GM21576 (cell line): Measurements from ENCODE around the gene NLGN4X.
"Not testable (repeated sequence)": the region's sequence is repeated elsewhere in the genome, so short reads cannot be mapped to it uniquely, and the experiment has no call there.

ENCODE experiments used
- ATAC-seq: cut with Tn5 transposase; IDR thresholded peaks from one replicate; pipeline ENCODE4 v1.9.1; 2021; ENCODE audit warnings: mild to moderate bottlenecking, moderate library complexity; ENCODE audit not compliant: unreplicated experiment

The NLGN4X gene

DNA sequence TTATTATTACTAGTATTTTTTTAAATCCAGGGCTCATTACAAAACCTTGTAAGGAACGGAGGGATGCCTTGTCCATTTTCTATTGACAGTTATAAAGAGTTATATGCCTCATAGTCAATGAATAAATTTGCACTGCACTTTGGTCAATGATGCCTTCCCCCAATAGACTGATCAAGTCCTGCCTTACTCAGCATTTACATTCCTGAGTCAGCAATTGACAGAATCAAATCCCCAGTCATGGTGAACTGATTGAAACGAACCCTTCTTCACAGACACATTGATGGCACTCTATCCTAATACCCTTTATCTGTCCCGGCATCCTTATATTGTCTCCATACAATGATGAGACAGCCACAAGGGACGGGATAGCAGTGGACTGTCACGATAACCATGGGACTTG is 213.2 kb downstream of the NLGN4X start:
- ATAC-seq = no peak

DNA sequence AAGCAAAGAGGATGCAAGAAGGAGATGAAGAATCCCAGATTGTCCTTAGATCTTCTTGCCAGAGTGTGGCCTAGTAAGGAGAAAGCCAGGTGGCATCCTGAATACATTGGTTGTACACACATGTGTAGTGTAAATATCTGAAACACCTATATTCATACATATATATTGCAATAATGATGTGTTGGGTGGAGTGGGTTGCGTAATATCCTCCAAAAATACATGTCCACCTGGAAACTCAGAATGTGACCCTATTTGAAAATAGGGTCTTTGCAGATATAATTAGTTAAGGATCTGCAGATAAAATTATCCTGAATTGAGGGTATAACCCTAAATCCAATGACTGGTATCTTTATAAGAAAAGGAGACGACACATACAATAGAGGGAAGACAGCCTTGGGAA is 216.3 kb downstream of the NLGN4X start:
- no peak for ATAC-seq

DNA sequence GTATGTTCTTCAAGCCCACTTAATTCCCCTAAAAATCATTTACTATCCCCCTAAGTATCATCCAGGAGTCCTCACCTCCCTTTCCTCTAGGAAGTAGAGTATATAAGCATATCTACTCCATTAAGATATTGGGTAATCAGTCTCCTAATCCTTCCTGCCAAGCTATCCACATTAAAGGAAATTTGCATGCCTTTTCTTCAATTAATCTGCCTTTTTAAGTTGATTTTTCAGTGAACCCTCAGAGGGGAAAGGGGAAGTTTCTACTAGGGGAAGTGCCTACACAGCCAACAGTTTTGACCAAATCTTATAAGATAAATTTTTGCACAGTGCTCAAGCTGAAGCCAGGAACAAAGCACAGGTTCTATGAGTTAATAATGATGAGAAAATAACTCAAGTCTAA is 222.8 kb downstream of the NLGN4X start:
- no peak for ATAC-seq

DNA sequence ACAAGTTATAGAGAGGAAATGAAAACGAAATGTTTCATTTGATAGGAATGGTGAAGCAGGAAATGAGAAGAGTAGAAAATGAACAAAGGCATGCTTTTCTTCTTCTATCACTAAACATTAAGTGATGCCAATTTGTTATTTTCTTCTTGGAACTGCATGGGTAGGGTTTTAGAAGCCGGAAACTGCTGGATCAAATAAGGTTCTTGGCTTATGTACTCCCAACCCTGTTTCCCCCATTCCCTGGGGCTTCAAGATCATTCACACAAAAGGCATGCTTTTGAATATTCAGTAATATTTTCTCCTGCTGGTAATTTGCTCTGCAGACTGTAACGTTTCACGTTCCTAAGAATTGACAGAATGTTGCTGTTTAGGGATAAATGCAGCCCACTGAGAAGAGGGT is 224.1 kb downstream of the NLGN4X start:
- ATAC-seq = no peak

DNA sequence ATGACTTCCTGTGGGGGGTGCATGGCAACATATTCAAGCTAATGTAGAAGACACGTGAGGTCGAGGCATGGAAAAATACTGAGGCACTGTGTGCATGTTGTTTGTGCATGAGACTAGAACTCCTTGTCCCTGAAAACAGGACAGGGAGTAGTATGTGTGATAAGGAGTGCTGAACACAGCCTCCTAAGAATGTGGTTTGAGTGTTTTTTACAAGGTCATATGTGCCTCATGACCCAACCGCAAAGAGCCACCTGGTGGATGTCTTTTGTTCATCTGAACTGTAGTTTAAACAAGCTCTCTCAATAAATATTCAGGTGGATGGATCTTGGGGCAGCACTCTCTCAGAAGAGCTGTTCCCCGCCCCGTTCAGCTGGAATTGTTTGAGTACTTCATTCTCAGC is 226.6 kb downstream of the NLGN4X start:
- ATAC-seq = no peak

DNA sequence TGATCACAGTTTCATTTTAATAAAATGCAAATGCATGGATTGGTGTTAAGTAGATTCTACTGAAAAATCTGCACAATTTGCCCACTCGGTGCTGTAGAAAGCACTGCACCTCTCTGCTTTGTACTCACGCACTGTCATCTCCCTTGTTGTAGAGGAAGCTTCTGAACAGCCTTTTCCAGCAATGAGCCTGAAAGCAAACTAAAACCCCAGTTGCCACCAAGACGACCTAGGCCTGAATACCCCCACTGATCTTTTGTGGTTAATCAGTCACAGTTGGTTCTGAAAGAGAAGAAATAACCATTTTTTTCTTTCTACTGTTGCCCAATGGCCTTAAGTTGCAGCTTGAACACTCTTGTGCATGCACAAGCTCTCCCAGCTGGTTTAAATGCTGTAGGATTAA is 229.8 kb downstream of the NLGN4X start:
- ATAC-seq = no peak

DNA sequence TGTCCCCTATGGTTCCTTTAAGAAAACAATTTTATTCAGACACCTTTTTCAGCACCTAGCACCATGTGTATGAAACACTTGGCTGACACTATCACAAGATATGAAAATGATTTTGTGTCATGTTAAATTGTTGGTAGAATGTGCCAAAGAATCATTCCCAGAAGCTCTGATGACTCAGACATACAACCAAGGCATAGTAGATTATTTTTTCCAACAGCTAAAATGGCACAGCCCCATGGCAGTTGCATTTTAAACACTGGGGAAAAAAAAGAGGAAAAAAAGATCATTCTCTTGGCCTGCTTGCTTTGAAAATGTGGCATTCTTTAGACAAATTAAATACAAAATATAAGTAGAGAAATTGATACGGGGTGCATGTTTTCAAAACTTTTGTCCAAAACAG is 230.2 kb downstream of the NLGN4X start:
- ATAC-seq = no peak

DNA sequence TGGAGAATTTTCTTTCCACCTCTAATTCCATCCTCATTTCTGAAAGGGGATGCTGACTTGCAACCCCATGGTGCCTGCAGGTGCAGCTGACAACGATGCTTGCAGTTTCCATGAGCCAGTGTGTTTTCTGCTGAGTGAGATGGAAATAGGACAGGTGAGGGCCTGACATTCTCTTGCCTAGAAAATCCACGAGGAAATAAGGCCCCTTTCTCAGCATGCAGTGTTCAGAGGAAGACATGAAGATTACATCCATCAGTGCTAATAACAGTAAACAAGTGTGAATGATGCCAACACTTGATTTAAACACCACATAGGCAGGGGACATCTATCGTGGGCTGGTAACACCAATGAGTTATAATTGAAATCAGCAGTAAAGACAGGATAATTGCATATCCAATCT is 237.3 kb downstream of the NLGN4X start:
- no peak for ATAC-seq

DNA sequence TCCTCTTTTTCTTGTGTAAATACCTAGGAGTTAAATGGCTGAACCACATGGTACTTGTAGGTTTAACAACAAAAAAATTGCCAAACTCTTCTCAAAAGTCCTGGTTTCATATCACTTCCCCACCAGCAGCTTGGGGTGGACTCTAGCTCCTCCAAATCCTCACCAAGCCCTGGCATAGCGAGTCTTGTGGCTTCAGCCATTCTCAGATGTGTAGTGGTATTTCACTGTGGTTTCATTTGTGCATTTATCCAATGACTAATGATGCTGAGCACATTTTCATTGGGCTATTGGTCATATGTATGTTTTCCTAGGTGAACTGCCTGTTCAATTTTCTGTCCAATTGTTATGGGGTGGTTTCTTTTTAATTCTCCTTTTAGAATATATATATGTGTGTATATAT is 249.3 kb downstream of the NLGN4X start:
- ATAC-seq = no peak

DNA sequence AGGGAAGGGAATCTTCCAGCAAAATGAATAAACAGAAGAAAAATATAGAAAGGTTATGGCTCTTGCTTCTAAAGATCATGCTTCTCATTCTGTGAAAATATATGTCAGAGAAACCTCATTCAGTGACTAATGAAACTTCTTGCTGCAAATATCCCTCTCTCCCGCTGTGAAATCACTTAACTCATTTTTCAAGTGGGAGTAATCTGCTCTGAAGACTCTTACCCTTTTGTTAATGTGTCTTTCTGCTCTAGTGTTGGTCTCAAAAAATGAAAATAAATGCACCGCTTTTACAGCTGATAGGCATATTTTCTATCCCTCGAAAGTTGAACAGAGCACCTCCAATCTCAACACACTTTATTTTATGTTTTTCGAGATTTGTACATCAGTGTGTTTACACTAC is 252.3 kb downstream of the NLGN4X start:
- no peak for ATAC-seq

DNA sequence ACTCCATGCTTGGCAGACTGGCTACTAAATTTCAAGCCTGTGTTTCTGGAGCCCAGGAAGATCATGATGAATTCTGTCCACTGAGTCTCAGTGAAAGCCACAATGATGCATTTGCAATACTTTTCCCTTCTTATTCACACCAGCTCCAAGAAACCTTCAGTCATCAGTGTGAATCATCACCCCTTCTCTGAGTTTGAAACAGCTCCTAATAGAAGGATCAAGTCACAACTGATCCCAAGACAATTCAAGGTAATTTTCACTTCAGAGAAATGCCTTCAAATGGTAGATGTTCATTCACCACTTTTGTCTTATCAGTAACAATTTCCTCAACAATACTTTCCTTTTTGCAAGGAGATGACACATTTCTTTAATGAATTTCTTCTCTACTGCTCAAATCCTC is 257.4 kb downstream of the NLGN4X start:
- ATAC-seq = no peak

DNA sequence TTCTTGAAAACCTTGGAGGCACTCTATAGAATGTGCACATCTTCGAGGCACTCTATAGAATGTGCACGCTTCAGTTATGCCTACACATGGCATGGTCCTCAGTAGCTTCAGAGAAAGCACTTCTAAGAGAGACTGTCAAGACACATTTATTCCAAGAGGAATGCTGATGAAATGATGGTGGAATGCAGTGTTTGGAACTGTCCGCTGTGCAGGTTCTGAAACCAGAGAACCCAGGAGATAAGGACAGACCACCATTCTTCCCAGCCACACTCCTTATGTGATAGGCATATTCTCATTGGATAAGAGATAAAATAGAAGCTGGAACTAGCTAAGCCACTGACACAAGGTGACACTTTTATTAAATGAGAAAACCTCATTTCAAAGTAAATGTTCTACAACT is 263.3 kb downstream of the NLGN4X start:
- no peak for ATAC-seq

DNA sequence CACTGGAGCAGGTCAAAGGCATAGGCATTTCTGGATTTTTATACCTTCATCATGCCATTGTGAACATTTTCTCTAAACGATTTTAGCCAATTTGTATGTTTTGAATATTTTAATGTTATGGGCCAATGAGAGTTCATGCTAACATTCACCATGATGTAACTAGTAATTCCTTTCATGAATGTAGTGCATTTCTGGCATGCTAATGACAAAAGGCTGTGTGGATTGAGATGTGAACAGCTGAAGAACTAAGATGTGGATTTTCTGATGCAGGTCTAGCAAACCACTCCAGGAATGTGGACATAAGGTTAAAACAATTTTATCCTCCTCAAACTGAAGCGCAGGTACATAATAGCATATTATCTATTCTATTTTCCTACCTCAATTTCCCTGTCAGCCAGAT is 269.4 kb downstream of the NLGN4X start:
- ATAC-seq = no peak

DNA sequence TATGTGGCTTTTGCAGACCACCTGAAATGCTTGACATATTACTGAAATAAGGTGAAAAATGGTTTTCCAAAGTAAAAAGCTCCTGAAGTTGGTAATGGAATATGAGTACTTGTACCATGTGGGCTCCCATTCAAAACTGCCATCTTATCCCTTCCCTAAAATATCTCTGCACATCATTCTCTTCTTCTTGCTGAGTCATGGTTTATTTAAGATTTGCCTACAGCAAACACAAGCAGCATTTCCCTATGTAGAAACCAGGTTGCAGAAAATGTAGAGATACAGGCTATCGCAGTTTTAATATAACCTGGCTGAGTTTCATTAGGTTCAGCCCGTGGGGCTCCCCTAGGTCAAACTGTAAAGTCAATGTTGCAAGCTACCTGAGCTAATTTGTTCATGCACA is 270.1 kb downstream of the NLGN4X start:
- ATAC-seq = no peak

DNA sequence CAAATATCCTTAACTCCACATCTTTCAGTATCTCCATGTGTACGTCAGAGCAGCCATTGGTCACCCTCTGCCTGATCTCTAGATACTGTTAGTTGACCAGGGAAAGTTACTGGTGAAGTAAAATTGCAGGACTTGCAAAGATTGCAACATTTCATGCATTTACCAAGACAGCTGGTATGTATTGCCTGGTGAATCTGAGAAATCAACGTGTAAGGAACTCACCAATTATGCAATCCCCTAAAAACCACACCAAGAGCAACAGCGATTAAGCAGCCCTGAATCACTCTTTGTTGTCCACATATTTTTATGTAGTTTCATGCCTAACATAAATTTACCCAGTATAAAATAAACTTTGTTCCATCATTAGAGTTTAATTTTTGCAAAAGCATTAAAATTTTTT is 271.2 kb downstream of the NLGN4X start:
- ATAC-seq = no peak

DNA sequence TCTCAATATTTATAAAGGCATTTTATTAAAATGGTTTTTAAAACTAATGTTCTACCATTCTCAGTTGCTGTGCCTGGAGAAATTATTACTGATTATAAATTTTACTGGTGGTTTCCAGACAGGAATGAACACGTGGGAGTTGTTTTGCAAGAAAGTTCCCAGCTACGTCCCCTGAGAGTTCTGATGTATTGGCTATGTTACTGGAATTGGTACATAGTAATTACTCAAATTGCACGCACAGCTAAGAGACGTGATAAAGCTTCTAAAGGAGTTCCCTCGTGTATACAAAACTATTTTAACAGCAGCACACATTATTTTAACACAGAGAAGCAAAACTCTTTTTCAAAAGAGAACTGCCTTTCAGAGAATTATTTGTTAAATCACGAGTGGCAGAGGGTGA is 292.2 kb downstream of the NLGN4X start:
- no peak for ATAC-seq

DNA sequence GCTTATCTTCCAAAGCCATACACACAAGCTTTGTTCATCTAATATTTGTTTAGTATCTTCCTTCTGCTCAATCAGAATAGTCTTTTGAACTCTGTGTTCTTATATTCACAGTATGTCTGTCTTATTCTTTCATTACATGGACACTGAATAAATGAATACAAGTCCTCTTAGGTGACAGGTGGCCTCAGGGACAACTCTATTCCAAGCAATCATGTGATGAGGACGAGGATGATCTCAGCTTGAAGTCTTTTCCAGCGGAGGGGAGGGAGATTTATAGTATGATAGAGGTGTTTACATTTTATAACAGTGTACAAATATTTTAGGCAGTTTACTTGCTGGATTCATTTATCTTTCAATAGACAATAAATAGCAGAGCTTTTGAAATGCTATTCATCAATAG is 300.4 kb downstream of the NLGN4X start:
- ATAC-seq = no peak

DNA sequence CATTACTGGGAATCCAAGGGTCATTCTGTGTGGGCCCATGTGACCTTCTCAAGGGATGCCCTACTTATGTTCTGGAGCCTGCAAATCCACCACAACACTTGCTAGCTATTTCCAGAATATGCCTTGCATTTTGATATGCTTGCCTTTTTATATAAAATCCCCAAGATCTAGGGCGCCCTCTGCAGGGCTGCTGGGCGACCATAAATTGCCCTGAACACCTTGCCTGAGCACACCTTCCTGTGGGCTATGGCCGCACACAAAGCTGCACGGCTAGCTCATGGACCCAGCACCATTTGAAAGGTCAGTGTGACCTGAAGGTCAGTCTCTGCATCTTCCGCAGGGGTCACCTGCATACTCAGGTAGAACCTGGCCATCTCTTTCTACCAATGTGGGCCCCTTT is 311.7 kb downstream of the NLGN4X start:
- no peak for ATAC-seq

DNA sequence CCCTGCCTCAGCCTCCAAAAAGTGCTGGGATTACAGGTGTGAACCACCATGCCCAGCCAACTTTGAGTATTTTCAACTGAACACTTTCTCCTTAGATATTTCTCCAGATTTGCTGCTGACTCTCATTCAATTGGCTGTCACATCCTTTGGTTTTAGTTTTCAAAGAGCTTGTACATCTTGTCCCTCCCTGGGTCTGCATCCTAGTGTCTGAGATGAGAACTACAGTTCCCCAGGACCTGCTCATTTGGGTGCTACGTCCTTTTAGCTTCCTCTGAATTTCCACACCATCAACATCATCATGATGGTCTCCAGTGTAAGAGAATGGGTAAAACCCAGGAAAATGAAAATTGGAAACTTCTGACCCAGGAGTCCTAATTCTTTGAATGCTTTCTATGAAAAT is 312.9 kb downstream of the NLGN4X start:
- ATAC-seq = no peak

DNA sequence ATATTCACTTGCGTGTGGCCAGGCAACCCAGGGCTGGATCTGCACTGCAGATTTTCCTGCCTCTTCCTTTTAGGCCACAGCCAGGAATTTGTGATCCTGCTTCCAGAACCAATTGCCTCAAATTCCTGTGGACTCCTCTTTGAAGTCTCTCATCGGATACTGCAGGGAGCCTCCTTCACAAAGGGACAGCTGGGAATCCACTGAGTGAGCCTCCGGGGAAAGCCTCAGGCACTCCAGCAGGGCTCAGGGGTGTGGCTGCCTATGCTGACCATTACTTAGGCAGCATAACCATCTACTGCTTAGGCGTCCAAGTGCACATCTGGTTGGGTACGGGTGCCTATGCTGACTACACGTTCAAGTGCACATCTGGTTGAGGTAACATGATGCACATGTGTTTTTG is 321.5 kb downstream of the NLGN4X start:
- ATAC-seq = no peak

DNA sequence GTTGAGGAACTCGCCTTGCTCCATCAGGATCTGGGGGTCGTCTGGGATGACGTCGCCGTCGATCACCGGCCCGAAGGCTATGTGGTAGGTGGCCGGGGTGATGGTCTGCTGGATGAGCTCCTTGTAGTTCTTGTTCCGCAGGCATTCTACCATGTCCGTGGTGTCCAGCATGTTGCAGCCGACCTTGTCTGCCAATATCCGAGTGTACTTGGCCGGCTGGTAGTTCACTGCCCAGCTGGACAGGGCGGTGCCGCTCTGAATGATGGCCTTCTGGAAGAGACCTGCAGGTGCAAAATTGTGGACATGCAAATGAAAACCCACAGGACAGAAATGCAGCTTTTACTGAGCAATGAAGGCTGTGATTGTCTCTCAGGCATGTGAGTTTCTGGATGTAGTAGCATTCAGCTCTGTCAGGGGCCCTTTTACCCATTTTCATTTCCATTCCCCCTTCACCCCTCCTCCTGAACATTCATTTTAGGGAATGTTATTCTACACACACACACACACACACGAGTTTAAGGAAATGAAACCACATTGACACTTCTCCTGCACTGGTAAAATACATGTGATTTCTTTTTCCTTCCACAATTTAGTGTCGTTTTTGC is 325.0 kb downstream of the NLGN4X start:
- ATAC-seq = not testable (repeated sequence)

DNA sequence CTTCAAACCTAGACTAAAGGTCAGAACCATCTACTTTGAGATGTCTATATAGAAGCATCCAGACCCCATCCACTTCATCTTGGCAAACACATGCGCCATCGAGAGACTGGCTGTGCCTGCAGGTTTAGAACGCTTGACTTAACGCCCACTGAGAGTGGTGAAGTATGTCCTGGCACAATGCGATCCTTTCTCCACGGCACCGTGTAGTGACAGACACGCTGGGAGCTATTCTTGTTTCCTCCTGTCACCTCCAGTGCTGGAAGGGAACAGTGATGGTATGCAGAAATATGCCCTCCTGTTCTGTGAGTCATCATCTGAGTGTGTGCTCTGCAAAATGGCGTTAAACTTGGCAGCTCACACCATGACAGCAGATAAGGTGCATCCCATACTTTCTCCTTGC is 330.2 kb downstream of the NLGN4X start:
- ATAC-seq = no peak

DNA sequence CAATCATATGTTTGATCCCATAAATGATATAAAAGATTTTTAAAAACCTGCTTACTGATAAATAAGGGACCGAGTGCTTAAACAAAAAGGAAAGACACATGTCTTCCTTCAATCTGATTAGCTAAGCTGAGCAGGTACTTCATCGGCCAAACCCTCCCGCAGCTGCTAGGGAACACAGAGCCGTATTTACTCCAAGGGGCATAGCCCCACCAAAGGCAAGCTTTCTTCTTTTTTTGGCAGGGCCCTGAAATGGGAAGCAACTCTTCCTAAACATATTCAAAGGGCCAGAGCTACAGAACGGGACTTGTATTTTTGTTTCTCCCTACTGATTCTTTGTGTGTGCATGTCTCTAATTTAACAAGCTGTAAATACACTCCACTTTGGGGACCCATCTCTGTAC is 337.3 kb downstream of the NLGN4X start:
- ATAC-seq = no peak
